GM18868 (cell line): ENCODE data around the gene AGRN.
"Not testable (repeated sequence)": the region's sequence is repeated elsewhere in the genome, so short reads cannot be mapped to it uniquely, and the experiment has no call there.

Experiments
- ATAC-seq: cut with Tn5 transposase; IDR thresholded peaks from one replicate; pipeline ENCODE4 v1.9.1; 2021; ENCODE audit warnings: mild to moderate bottlenecking, moderate library complexity; ENCODE audit not compliant: unreplicated experiment

AGRN gene

DNA sequence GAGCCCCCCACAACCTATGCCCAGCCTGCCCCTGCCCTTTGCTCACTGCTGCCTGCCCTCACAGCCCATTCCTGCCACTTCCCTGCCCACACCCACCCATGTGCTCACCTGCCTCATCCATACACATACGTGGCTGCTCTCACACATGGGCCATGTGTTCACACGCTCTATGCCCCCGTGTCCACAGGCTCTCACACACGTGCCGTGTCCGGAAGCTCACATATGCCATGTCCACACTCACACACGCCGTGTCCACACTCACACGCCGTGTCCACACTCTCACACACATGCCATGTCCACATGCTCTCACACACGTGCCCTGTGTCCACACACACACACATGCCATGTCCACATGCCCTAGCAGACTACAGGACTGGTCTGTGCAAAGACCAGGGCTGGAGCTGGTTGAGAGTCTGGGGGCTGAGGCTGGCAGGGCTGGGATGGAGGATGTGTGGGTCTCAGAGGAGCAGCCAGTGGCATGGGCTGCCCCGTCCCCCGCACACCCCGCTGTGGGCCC is 54.8 kb downstream of the AGRN start:
- no peak for ATAC-seq

DNA sequence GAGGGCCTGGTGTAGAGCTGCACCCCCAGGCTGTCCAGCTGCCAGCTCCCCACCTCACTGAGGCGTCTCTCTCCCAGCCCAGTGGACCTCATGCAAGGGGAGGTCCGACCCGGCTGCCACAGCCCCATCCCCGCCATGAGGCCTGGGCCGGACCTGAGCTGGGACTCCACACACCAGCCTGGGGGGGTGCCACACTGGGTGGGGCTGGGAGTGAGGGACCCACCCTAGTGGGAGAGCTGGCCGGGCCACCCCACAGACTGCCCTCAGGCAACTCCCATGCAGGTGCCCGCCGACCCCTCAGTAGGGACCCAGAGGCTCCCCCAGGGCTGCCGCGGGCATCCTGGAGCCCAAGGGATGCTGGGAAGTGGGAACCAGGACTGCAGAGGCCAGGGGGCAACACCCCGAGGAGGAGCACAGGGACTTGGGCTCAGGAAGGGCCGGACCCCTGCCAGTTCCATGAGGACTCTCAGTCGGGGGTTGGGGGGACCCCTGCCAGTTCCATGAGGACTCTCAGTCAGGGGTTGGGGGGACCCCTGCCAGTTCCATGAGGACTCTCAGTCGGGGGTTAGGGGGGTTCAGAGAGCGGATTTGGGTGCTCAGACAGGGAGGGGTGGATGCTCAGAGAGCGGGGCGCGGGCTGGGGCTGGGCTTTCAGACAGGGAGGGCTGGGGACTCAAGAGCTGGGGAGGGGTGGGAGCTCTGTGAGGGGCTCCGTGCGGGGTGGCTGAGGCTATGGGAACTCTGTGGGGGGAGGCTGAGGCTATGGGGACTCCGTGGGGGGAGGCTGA is 55.4 kb downstream of the AGRN start:
- ATAC-seq, result no peak

DNA sequence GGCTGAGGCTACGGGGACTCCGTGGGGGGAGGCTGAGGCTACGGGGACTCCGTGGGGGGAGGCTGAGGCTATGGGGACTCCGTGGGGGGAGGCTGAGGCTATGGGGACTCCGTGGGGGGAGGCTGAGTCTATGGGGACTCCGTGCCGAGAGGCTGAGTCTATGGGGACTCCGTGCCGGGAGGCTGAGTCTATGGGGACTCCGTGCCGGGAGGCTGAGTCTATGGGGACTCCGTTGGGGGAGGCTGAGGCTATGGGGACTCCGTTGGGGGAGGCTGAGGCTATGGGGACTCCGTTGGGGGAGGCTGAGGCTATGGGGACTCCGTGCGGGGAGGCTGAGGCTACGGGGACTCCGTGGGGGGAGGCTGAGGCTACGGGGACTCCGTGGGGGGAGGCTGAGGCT is 57.5 kb downstream of the AGRN start:
- not testable (repeated sequence) for ATAC-seq

DNA sequence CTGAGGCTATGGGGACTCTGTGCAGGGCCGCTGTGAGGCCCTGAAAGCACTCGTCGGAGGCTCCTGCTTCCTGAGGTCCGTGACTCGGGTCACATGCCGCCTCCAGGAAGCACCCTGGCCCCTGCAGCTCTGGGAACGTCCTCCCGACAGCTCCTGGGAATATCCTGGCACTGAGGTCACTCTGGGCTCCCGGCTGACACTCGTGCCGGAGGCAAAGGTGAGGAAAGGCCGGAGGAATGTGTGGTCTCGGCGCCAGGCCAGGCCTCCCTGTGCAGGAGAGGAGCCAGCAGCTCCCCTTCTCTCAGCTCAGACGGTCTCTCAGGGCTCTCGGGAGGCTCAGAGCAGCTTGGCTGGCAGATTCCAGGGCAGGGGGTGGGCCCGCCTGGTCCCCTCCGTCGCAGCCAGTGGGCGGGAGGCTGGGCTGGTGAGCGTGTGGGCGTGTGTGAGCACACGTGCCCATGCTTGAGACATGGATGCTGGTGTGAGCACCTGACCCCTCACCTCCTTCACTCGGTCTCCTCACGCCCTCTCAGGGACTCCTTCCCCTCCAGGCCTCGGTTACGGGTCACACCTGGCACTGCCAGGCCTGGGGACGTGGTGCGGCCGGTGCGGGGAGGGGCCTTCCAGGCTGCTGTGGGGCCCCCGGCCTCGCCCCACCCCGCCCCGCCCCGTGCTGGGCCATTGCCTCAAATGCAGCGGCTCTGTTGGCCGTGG is 59.6 kb downstream of the AGRN start:
- ATAC-seq, result no peak

DNA sequence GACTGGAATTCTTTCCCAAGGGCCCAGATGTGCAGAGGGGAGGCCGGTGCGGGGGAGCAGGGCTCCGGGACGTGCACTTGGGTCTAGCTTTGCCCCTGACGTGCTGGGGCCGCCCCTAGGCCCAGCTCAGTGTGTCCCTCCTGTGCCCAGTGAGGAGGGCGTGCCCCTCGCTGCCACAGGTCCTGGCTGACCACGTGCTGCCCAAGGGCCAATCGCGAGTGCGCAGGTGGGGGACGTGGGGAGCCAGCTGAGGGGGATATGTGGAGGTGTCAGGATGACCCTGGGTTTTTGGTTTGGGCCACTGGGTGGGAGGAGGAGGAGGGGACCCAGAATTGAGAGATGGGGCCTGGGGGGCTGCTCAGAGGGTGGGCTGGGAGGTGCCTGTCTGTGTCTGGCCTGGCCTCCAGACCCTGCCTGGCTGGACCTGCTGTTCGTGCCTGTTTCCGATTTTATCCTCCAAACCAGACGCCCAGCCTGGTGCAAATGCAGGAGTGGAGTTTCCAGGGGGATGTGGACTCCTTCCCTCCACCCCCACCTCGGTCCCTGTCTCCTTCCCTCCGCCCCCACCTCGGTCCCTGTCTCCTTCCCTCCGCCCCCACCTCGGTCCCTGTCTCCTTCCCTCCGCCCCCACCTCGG is 60.3 kb downstream of the AGRN start:
- ATAC-seq, result no peak

DNA sequence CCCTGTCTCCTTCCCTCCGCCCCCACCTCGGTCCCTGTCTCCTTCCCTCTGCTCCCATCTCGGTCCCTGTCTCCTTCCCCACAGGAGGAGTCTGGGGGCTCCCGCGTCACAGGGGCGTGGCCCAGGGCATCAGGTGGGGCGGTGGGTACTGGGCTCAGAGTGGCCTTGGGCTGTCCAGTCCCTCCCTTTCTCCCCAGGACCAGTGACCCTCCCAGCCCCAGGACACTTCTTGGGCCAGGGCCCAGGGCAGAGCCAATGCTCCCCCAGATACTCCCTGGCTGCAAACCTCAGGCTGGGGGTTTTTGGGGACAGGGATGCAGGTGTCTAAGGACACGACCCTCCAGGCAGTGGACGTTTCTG is 61.0 kb downstream of the AGRN start:
- no peak for ATAC-seq

DNA sequence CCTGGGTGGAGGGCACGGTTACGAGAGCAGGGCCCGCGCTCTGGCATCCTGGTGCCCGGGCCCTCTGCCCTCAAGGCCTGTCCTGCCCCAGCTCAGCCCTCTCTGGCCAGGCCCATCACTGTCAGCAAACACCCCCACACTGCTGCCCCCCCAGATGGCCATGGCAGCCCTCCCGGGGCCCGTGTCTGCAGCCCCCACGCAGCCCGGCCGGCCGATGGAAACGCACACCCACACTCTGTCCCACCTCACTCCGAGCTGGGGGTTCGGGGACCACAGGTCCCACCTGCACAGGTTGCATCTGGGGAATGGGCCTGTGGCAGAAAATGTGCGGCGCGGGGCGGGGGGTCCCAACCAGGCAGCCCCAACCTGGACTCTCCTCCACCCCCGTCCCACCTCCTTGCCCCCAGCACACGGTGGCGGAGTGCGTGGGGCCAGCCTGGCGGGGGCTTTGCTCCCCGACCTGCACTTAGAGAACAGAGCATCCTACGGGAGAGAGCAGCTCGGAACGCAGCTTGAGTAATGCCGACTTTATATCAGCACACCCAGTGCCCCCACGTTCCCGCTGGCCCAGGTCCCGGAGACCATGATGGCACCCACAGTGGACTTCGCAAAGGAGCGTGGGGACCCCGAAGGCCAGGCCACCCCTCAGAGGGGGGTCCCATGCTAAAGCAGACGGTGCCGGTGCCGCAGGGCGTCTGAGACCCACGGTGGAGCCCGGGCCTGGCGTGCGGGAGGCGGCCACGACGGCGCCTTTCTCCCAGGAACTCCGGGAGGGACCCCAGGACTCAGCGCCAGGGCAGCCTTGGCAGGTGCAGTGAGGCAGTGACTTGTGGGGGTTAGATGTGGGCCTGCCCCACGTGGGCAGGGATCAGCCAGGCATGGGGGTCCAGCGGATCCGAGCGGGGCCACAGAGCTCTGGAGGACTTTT is 61.7 kb downstream of the AGRN start:
- ATAC-seq, result no peak

DNA sequence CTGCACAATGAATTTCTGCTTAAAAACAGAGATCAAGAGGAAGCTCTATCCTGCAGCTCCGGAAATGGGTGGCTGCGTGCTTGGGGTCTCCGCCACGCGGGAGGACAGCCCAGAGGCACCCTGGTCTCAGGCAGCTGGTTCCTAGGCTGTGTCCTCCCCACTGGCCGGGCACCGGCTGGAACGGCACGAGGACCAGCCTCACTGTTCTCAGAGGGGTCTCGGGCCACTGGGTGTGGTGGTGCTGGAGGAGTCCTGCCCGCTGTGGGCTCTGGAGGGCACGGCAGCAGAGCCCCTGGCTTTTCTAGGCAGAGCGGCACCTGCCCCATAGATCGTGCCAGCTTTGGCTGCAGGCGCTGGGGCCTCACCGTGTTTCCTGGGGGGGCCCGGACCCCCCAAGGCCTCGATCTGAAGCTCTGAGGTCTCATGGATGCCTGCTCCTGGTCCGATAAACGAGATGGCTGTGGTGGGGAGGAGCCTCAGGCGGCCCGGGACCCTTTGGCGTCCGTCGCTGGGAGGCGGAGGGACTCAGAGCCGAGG is 62.4 kb downstream of the AGRN start:
- ATAC-seq, result no peak

DNA sequence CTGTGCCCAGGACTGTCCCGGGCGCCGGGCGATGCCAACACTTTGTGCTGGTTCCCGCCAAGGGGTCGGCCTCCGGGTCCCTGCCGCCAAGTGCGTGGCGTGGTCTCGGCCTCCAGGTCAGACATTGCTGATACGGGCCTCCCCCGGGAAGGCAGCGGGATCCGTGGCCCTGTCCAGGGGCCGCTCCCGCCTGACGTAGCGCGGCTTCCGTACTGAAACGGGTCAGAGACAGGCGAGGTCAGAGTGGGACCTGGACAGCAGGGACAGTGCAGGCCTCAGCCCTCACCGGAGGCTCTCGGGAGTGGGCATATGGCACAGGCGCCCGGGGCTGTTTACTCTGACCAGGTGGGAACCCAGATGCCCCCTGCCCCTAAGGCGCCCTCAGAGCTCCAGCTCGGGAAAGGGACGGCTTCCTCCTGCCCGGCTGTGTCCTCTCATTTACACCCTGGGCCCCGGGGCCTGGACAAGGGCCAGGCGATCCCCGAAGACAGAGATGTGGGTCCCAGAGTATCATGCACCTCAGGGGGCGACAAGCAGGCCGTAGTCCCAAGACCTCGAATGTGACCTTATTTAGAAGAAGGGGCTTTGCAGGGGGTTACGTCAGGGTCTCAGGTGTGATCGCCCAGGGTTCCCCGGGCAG is 63.0 kb downstream of the AGRN start:
- no peak for ATAC-seq

DNA sequence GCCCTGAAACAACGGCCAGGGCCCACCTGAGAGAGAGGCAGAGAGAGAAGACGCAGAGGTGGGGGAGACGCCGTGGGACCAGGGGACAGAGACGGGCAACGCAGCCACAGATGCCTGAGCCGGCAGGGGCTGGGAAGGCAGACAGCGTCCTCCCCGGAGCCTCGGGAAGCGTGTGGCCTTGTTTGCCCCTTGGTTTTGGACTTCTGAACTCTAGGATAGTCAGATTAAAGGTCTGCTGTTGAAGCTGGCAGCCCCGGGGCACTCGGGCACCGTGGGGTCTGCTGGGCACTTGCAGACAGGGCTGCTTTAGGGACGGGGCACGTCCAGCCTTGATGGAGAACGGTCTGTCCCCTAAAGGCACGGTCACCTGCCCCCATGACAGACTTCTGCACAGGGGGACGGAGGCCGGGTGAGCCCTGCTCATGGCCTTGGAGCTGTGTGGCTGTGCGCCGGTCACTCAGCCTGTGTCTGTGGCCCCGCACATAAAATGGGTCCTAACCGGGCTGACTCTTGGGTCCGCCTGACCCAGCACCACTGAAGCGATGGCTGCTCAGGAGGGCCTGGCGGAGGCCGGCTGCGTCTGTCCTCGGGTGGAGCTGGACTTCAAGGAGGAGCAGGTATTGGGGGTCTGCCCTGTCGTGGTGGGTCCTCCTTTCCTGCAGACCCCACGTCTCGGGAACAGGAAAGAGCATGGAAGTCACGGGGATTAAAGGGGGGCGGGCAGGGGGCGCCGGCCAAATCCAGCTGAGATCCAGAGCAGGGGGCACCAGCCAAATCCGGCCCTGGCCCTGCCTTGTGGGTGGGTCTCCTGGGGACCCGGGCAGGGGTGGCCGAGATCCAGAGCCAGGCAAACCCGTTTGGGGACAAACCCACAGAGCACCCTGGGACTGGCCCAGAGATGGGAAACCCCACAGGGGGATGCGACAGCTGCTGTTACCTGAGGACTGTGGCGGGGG is 63.8 kb downstream of the AGRN start:
- ATAC-seq, result no peak

DNA sequence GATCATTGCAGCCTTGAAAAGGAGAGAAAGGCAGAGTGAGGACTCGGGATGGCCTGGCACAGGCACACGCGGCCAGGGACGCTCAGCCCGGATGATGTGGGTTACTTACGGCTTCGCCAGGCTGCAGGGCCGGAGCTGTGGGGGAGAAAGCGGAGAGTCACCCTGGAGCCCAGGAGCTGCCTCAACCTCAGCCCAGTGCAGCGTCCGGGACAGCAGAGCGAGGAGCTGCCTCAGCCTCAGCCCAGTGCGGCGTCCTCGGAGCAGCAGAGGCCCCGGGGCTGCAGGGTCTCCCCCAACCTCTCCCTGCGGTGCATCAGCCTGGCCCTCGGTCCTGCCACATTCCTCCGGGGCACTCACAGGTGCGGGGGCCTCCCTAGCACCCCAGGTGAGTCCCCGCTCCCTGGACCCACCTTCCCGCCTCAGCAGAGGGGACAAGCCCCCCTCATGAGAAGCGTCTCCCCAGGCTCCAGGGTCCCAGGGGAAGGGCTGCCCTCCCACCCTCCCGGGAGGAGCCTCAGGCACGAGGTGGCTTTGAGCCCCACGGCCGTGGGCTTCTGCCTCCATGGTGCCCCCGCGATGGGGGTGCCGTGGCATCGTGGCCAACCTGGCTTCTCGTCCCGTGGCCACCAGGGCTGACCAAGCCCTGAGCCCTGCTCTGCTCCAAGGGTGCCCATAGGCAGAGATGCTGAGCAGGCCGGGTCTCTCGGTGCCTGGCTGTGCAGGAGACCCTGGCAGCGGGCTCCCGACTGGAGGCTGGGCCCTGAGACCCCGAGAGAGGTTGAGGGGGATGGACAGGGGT is 64.7 kb downstream of the AGRN start:
- ATAC-seq, result no peak

DNA sequence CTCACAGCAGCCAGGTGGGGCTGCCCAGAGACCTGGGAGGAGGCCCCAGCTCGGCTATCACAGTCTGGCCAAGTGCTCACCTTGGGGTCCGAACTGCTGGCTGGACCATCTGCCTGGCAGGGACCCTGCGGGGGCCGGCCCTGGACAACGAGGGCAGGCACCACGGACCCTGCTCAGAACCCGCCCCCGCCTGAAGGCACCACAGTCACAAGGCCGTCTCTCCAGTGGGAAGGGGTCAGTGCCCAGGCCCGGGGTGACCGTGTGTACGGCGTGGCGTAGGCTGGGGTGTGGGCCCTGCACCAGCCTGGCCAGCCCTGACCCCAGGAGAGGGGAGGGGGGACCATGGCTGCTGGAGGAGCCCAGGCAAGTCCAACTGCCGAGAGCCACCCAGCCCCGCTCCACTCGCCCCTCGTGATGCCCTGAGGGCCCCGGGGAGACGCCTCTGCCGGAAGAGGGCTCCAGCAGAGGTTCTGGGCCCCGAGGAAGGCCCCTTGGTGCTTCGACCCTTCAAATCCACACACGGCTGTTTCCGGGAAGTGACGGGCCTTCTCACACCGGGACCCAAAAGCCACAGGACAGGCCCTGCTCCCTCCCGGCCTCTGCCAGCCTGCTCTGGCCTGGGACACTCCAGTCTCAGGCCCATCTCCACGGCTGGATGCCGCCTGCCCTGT is 65.4 kb downstream of the AGRN start:
- no peak for ATAC-seq

DNA sequence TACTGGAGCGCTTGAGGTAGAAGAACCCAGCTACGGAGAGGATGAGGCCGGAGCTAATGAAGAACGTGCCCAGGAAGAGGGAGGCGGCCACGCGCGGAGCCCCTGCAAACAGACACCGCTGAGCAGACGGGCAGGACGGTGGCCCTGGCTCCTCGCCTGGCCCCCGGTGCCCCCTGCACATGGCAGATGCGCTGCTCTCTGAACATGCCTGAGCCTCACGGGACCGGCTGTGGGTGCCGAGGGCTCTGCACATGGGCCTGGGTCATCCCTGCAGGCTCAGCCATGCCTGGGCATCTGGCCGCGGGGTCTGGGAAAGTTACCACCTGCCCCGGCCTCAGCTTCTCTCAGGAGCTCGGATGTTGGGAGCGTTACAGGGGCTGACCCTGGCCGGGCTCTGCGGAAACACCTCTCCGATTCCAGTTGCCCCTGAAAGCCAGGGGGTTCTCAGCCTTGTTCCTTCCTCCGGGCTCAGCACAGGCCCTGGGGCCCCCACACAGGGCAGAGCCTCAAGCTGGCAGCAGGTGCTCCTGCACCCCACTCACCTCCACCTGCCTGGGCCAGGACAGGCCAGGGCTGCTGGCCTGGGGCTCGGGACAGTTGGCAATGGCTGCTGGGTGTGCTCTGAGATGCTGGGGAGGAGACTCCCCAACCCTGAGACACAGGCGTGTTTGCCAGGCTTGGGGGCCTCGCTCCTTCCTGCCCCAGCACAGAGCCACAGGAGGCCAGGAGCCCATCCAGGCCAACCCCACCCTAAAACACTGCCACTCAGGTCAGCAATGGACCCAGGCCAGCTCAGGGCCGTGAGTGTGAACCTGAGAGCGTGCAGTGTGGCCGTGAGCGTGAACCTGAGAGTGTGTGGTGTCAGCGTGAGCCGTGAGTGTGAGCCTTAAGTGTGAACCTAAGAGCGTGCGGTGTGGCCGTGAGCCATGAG is 66.3 kb downstream of the AGRN start:
- no peak for ATAC-seq

DNA sequence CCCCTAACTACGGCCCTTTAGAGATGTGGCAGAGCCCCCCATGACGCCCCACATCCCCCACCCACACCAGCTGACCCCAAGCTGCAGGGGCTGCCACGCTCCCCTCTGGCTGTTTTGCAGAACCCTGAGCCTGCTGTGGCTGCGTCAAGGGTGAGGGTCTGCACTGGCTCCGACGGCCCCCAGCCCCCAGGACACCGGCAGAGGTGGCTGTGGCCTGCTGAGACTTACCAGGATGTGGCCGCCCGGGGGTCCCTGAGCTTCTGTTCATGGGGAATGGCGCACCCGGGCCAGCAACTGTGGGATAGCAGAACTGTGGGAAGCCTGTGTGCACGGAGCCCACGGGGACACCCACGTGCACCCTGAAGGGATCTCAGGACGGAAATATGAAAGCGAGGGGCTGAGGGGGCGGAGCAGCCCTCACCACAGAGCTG is 67.0 kb downstream of the AGRN start:
- no peak for ATAC-seq

DNA sequence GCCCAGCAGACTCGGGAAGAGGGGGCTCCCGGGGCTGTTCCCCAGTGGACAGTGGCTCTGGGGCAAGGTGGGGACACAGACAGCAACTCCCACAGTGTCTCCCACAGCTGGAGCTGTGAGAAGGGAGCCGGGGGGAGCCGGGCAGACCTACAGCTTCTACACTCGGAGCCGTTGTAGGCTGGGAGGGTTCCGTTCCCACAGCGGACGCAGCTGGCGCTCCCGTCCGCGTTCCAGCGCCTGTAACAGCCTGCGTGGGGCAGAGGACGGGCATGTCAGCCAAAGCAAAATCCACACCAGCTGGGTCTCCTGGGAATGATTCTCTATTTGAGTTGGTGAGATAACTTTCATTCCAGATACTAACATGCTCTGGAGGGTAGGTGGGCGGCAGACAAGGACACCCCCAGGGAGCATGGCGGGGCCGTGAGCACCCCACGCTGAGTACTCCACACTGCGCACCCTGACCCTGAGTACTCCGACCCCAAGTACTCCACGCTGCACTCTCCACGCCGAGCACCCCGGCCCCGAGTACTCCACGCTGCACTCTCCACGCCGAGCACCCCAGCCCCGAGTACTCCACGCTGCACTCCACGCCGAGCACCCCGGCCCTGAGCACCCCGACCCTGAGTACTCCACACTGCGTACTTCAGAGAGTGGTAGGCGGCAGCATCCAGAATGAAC is 67.6 kb downstream of the AGRN start:
- ATAC-seq, result no peak
